Tibial nerve (tissue), 4 donors: ENCODE measurements around the gene ACTR5. TPM values are rescaled to one million over a fixed set of nuclear protein-coding genes. Genes with fewer than 3 reads are reported as not detected.

ENCODE experiments used
- DNase-seq, 2 donors: peaks; one replicate each; pipeline ENCODE4 v3.0.0-alpha.2; 2019; ENCODE audit warnings: low spot score in 2 of 2
- H3K27ac ChIP-seq, 4 donors: fragments of 200-600 bp; sonication (generic) in 3 of 4; one replicate each; pipeline ENCODE4 v1.5.1; 2017 to 2019; ENCODE audit warnings: mild to moderate bottlenecking in 1 of 4
- H3K27me3 ChIP-seq, 2 donors: fragments of 200-600 bp; sonication (generic) in 1 of 2; one replicate each; pipeline versions ENCODE4 v1.5.1 to v1.6.0; 2017 to 2019
- H3K36me3 ChIP-seq, 3 donors: fragments of 200-600 bp; sonication (generic); one replicate each; pipeline ENCODE4 v1.5.1; 2018 to 2019
- H3K4me1 ChIP-seq, 4 donors: fragments of 200-600 bp; sonication (generic) in 3 of 4; one replicate each; pipeline ENCODE4 v1.5.1; 2017 to 2019
- H3K4me3 ChIP-seq, 4 donors: fragments of 200-600 bp; sonication (generic) in 3 of 4; one replicate each; pipeline ENCODE4 v1.5.1; 2017 to 2019; ENCODE audit warnings: mild to moderate bottlenecking in 1 of 4, moderate library complexity in 1 of 4
- H3K9me3 ChIP-seq, 4 donors: fragments of 200-600 bp; sonication (generic) in 3 of 4; one replicate each; pipeline ENCODE4 v1.5.1; 2017 to 2019
- CTCF ChIP-seq, 5 experiments: fragments of 200-600 bp in 3 of 5; fragments of 450-650 bp in 2 of 5; sonication (generic) in 3 of 5; IDR thresholded peaks; one replicate each; pipeline ENCODE4 v1.5.1; 2016 to 2019; ENCODE audit warnings: antibody characterized with exemption in 5 of 5, mild to moderate bottlenecking in 3 of 5, moderate library complexity in 2 of 5
- EP300 ChIP-seq, 2 donors: sonication (generic); formaldehyde crosslinking; IDR thresholded peaks; one replicate each; pipeline ENCODE4 v1.6.1; 2017; ENCODE audit warnings: antibody characterized with exemption in 2 of 2, mild to moderate bottlenecking in 1 of 2
- POLR2A ChIP-seq, 2 donors: fragments of 450-650 bp; IDR thresholded peaks; one replicate each; pipeline ENCODE4 v1.6.1; 2017; ENCODE audit warnings: antibody characterized with exemption in 2 of 2, mild to moderate bottlenecking in 2 of 2, moderate library complexity in 2 of 2
- WGBS, 2 donors: methylation state at CpG; one replicate each; pipeline ENCODE4 v1.1.5; 2018; 5-methylcytosine and 5-hydroxymethylcytosine counted together
- total RNA-seq, 4 donors: library from RNA; depleted of rRNA; stranded (reverse); fragments of >200 nt; gene quantifications; one replicate each; pipeline ENCODE4 v1.1.0, GENCODE V29; 2016

Gene ACTR5
- total RNA-seq, 4 donors from 2014 or later, result 14.7 to 19.0 (median 18.6) TPM

- Histone ChIP-seq H3K4me3 (no peak overlapping the region), H3K9me3 (no peaks in the 10 kb centered on the region), H3K4me1 (no peaks in the 10 kb centered on the region), H3K27ac (no peak overlapping the region), H3K36me3 (no peaks in the 10 kb centered on the region), H3K27me3 (no peaks in the 10 kb centered on the region)
- TF ChIP-seq POLR2A (IDR thresholded peaks at IDR 0.05) (no peak), CTCF (IDR thresholded peaks at IDR 0.05) (no peak), EP300 (IDR thresholded peaks at IDR 0.05) (no peak)
- no peak for DNase-seq
- whole genome bisulfite sequencing, 2 donors, result 59 to 61% methylated on average over 4 of the region's 4 CpGs
Measured at GRCh38 chr20:38799203-38799602, 50.9 kb downstream of the ACTR5 start.

DNA sequence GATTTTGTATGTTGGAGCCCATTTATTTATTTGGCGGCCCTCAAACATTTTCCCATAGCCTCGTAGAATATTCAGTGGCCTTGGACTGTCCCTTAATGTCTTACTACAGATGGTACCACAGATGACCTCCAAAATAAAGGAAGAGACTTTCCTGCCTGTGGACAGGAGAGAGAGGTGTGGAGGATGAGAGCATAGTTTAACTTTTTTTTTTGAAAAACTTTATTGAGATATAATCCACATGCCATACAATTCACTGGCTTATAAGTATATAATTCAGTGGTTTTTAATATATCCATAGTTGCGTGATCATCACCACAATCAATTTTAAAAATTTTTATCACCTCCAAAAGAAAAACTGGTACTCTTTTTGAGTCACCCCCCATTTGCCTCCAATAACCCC is 52.6 kb downstream of the ACTR5 start:
- H3K27me3 ChIP-seq, result peaks cover 0 to 6% of the 10 kb centered on the region in 2 donors
- WGBS, 2 donors, result 92 to 96% methylated on average over 3 of the region's 3 CpGs
- no peaks in the 10 kb centered on the region for H3K9me3 ChIP-seq
- H3K36me3 ChIP-seq, result no peaks in the 10 kb centered on the region
- H3K4me3 ChIP-seq, result no peak overlapping the region
- no peak for TF ChIP-seq POLR2A (IDR thresholded peaks at IDR 0.05)
- TF ChIP-seq CTCF (IDR thresholded peaks at IDR 0.05), result no peak
- TF ChIP-seq EP300 (IDR thresholded peaks at IDR 0.05), result no peak
- H3K4me1 ChIP-seq, result peaks cover 0 to 14% (median 2%) of the 10 kb centered on the region in 4 donors
- no peak overlapping the region for H3K27ac ChIP-seq
- no peak for DNase-seq

DNA sequence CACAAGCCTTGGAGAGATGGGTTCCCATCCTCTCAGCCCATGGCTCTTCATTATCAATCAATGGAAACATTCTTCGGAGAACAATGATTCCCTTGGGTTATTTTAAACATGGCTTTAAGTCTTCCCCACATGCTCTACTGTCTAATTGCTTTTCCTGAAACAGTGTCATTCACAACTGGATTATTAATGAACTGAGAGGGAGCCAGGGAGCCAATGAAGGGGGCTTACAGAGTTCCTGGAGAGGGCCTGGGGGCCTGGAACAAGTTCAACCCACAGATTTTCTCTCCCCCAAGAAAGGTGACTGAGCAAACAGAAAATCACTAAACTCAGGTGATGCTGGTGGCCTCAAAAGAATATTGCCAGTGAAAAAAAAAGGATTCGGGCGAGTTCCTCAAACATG is 56.0 kb downstream of the ACTR5 start:
- Histone ChIP-seq H3K27me3 (peaks cover 0 to 37% of the 10 kb centered on the region in 2 donors), H3K27ac (peak overlapping the region in 3 of 4 donors; percentile 58 to 82 (median 76)), H3K4me1 (peaks cover 0 to 28% (median 9%) of the 10 kb centered on the region in 4 donors), H3K9me3 (no peaks in the 10 kb centered on the region), H3K4me3 (no peak overlapping the region), H3K36me3 (no peaks in the 10 kb centered on the region)
- 65 to 72% methylated on average over 3 of the region's 3 CpGs for WGBS, 2 donors
- DNase-seq, result no peak
- TF ChIP-seq POLR2A (IDR thresholded peaks at IDR 0.05) (no peak), EP300 (IDR thresholded peaks at IDR 0.05) (no peak), CTCF (IDR thresholded peaks at IDR 0.05) (no peak)

- DNase-seq, result no peak
- peaks cover 0 to 28% (median 9%) of the 10 kb centered on the region in 4 donors for H3K4me1 ChIP-seq
- TF ChIP-seq EP300 (IDR thresholded peaks at IDR 0.05) (no peak), CTCF (IDR thresholded peaks at IDR 0.05) (no peak), POLR2A (IDR thresholded peaks at IDR 0.05) (no peak)
- H3K27me3 ChIP-seq, result peaks cover 0 to 41% of the 10 kb centered on the region in 2 donors
- peak overlapping the region in 3 of 4 donors; percentile 58 to 82 (median 76) for H3K27ac ChIP-seq
- H3K4me3 ChIP-seq, result peak overlapping the region; percentile 42 to 58 (median 57)
- H3K36me3 ChIP-seq, result no peaks in the 10 kb centered on the region
- 41% methylated on average over 17 to 18 of the region's 18 CpGs for WGBS, 2 donors
- H3K9me3 ChIP-seq, result no peaks in the 10 kb centered on the region
Measured at GRCh38 chr20:38804682-38805501, 56.6 kb downstream of the ACTR5 start.

DNA sequence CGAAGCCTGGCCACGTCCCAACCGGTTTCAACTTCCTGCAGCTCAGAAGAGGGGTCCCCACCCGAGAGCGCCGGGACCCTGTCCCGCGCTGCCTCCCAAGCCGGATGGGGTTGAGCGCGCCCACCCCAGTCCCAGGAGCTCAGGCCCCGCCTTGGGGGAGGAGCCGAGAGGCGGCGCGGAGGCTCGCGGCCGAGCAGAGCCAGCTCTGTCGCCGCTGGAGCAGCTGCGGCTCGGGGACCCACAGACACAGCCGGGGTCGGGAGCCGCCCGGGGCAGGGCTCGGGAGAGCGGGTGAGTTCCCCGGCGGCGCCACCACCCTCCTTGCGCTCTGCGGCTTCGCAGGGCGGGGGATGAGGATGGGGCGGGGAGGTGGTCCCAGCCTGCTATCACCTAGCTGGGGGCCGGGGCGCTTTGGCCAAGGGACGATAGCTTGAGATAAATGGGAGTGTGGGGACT is 57.3 kb downstream of the ACTR5 start, which contains the start of gene PPP1R16B:
TSS of gene PPP1R16B (plus strand) at position 196 of the 456 bp plus-strand sequence. CDS start 30,229 bp downstream, outside the sequence.
- Histone ChIP-seq H3K27ac (peak within 1 kb of the TSS in 3 of 4 donors; percentile 58 to 82 (median 76)), H3K4me3 (peak within 1 kb of the TSS; percentile 42 to 58 (median 57)), H3K27me3 (peaks cover 0 to 41% of the 10 kb centered on the region in 2 donors), H3K9me3 (no peaks in the 10 kb centered on the region), H3K36me3 (no peaks in the 10 kb centered on the region), H3K4me1 (peaks cover 0 to 28% (median 9%) of the 10 kb centered on the region in 4 donors)
- WGBS, 2 donors, result 1 to 2% methylated on average over 25 to 31 of the region's 40 CpGs
- TF ChIP-seq POLR2A (IDR thresholded peaks at IDR 0.05) (peak in 1 of 2 donors; percentile 37), EP300 (IDR thresholded peaks at IDR 0.05) (no peak), CTCF (IDR thresholded peaks at IDR 0.05) (no peak)
- DNase-seq, result no peak
